Measurements from ENCODE around the gene MAPT. TPM values are rescaled to one million over a fixed set of nuclear protein-coding genes. Genes with fewer than 3 reads are reported as not detected.

MAPT gene
- total RNA-seq, 1 experiment from 2014 or later: 37.5 TPM

DNA sequence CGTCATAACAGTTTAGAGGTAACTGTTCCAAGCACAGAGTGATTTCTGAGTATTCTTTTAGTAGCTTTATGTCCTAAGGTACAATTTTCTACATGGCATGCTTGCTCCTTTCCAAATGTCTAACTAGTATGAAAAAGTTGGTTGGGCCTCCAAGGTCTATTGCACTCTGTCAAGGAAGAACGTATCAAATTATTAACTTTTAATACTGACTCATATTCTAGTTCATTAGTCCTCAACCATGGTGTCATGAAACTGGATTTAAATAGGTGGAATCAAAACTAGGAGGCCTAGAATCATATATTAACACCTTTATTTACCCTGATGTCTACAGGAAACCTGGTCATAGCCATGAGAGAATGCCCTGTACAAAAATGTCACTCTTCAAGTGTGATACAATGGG is 166.1 kb downstream of the MAPT start:
- H3K79me2 ChIP-seq (ENCODE audit: insufficient read depth, low read length): peaks cover 43% of the 10 kb centered on the region
- H3K9me3 ChIP-seq (ENCODE audit: control insufficient read depth in 1 of 2, insufficient read depth in 1 of 2, low read depth in 1 of 2, low read length in 2 of 2): no peaks in the 10 kb centered on the region
- ChIA-PET CTCF (interaction anchor here (5.4 kb wide), 1 partner anchor 16 kb away, joined by 45 read pairs; no protein-coding TSS in a partner anchor), POLR2A (no interaction called here), RAD21 (ENCODE audit: low non-redundant PET in 1 of 2, low total read pairs in 2 of 2, uncharacterized antibody in 2 of 2, unreplicated experiment in 2 of 2) (no interaction called here)
- no peaks in the 10 kb centered on the region for H3K27me3 ChIP-seq (ENCODE audit: insufficient read depth, low read length)
- DNase-seq (ENCODE audit: low read depth, low spot score) (no peak), ATAC-seq (no peak)
- TF ChIP-seq EZH2 (IDR thresholded peaks at IDR 0.05): no peak
- no peak for TF ChIP-seq SRF (IDR thresholded peaks at IDR 0.05; ENCODE audit: low read depth)
- no peak for TF ChIP-seq JUND (IDR thresholded peaks at IDR 0.05)
- no peak for TF ChIP-seq CEBPB (IDR thresholded peaks at IDR 0.05; ENCODE audit: low read depth)
- no peak for TF ChIP-seq SP1 (IDR thresholded peaks at IDR 0.05; ENCODE audit: low read depth)
- TF ChIP-seq TCF7L2 (IDR thresholded peaks at IDR 0.05; ENCODE audit: borderline replicate concordance, extremely low read depth, insufficient read depth, insufficient read length): no peak
- no peak for TF ChIP-seq POLR2AphosphoS5 (IDR thresholded peaks at IDR 0.05; ENCODE audit: low read depth, low read length)
- TF ChIP-seq FOSL1 (IDR thresholded peaks at IDR 0.05; ENCODE audit: low read depth): no peak
- TF ChIP-seq CBX3 (IDR thresholded peaks at IDR 0.05; ENCODE audit: low read depth): no peak
- no peak for TF ChIP-seq ATF3 (IDR thresholded peaks at IDR 0.05)
- no peak for TF ChIP-seq RAD21 (IDR thresholded peaks at IDR 0.05; ENCODE audit: low read depth)
- TF ChIP-seq YY1 (IDR thresholded peaks at IDR 0.05; ENCODE audit: extremely low read depth, insufficient replicate concordance, low read depth, low read length): no peak
- TF ChIP-seq, protein P1, sequence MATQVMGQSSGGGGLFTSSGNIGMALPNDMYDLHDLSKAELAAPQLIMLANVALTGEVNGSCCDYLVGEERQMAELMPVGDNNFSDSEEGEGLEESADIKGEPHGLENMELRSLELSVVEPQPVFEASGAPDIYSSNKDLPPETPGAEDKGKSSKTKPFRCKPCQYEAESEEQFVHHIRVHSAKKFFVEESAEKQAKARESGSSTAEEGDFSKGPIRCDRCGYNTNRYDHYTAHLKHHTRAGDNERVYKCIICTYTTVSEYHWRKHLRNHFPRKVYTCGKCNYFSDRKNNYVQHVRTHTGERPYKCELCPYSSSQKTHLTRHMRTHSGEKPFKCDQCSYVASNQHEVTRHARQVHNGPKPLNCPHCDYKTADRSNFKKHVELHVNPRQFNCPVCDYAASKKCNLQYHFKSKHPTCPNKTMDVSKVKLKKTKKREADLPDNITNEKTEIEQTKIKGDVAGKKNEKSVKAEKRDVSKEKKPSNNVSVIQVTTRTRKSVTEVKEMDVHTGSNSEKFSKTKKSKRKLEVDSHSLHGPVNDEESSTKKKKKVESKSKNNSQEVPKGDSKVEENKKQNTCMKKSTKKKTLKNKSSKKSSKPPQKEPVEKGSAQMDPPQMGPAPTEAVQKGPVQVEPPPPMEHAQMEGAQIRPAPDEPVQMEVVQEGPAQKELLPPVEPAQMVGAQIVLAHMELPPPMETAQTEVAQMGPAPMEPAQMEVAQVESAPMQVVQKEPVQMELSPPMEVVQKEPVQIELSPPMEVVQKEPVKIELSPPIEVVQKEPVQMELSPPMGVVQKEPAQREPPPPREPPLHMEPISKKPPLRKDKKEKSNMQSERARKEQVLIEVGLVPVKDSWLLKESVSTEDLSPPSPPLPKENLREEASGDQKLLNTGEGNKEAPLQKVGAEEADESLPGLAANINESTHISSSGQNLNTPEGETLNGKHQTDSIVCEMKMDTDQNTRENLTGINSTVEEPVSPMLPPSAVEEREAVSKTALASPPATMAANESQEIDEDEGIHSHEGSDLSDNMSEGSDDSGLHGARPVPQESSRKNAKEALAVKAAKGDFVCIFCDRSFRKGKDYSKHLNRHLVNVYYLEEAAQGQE (IDR thresholded peaks at IDR 0.05; ENCODE audit: low read depth): no peak
- no peak for TF ChIP-seq ZFX (IDR thresholded peaks at IDR 0.05)
- no peak for TF ChIP-seq POLR2A (IDR thresholded peaks at IDR 0.05; ENCODE audit: borderline replicate concordance, extremely low read depth, insufficient read depth, insufficient read length)
- TF ChIP-seq, protein P2, sequence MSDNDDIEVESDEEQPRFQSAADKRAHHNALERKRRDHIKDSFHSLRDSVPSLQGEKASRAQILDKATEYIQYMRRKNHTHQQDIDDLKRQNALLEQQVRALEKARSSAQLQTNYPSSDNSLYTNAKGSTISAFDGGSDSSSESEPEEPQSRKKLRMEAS (IDR thresholded peaks at IDR 0.05): no peak
- no peak for TF ChIP-seq CTCF (IDR thresholded peaks at IDR 0.05 in 2 of 3, conservative IDR thresholded peaks at IDR 0.05 in 1 of 3; ENCODE audit: borderline replicate concordance in 1 of 3, insufficient read depth in 1 of 3, low read depth in 2 of 3, low read length in 2 of 3)
- H3K36me3 ChIP-seq (ENCODE audit: control insufficient read depth in 1 of 2, insufficient read depth in 2 of 2, low read length in 2 of 2): peaks cover 3 to 12% of the 10 kb centered on the region in 2 experiments; a peak in 3 of 4 replicates
- H3K4me1 ChIP-seq (ENCODE audit: control insufficient read depth in 1 of 2, insufficient read depth in 2 of 2, low read length in 2 of 2): peaks cover 19 to 42% of the 10 kb centered on the region in 2 experiments
- intact Hi-C loops (cut with micrococcal nuclease): loop anchor here (2.0 kb wide), 1 partner anchor 16 kb away; no protein-coding TSS in a partner anchor
- peaks cover 10% of the 10 kb centered on the region; the same call in 1 of the 2 replicates for H4K20me1 ChIP-seq (ENCODE audit: insufficient read depth)
- no TSS peak for BruUV-seq (replicated peaks)
- H3K9me2 ChIP-seq (ENCODE audit: insufficient read depth): no peaks in the 10 kb centered on the region
- no peak overlapping the region for H3K4me2 ChIP-seq (ENCODE audit: low read length)
- no peak overlapping the region for H3K27ac ChIP-seq (ENCODE audit: low read depth, low read length)
- H3K9ac ChIP-seq (ENCODE audit: low read length): no peak overlapping the region
- no peak overlapping the region for H2AFZ ChIP-seq (ENCODE audit: low read depth, low read length, poor library complexity, severe bottlenecking)
- H3K4me3 ChIP-seq (replicated peaks in 1 of 2; ENCODE audit: low read depth in 1 of 2, low read length in 2 of 2): no peak overlapping the region

All from HCT116 (cell line).